ENCODE measurements around the gene TLL1. TPM values are rescaled to one million over a fixed set of nuclear protein-coding genes. Genes with fewer than 3 reads are reported as not detected.

Gene TLL1
- polyA plus RNA-seq, 3 donors = not detected

DNA sequence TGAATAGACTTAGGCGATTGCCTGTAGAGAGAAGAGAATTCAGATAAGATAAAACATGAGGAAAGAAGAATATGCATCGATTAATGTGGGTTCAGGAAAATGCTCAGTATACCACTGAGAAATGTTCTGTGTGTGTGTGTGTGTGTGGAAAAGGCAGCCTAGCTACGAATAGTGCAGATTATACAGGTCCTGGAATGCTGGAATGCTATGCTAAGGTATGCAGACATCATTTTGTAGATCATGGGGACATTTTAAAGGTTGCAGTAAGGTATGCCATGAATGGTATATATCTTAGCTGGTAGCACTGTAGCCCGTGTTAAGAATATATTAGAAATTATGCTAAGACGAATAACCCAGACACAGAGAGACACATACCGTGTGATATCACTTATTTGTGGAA is 267.9 kb downstream of the TLL1 start:
- Histone ChIP-seq H3K4me1 (ENCODE audit: control insufficient read depth in 1 of 2, insufficient read depth in 2 of 2, low read length in 2 of 2) (no peaks in the 10 kb centered on the region), H3K9ac (ENCODE audit: insufficient read depth, low read length, poor library complexity, severe bottlenecking) (no peak overlapping the region), H3K79me2 (ENCODE audit: insufficient read depth, low read length) (no peaks in the 10 kb centered on the region), H3K4me3 (replicated peaks in 1 of 3; ENCODE audit: low read depth in 2 of 3, low read length in 3 of 3) (no peak overlapping the region), H3K4me2 (replicated peaks; ENCODE audit: extremely low read depth, low read length, poor library complexity, severe bottlenecking) (no peak overlapping the region), H3K9me3 (replicated peaks in 1 of 2; ENCODE audit: control insufficient read depth in 1 of 2, insufficient read depth in 1 of 2, low read length in 2 of 2) (no peaks in the 10 kb centered on the region), H3K27ac (ENCODE audit: low read depth in 1 of 2, low read length in 2 of 2) (no peak overlapping the region), H3K27me3 (ENCODE audit: control insufficient read depth in 2 of 2, insufficient read depth in 2 of 2, low read length in 2 of 2) (no peaks in the 10 kb centered on the region), H3K36me3 (replicated peaks in 1 of 2; ENCODE audit: control insufficient read depth in 1 of 2, insufficient read depth in 2 of 2, low read length in 2 of 2) (no peaks in the 10 kb centered on the region), H4K20me1 (ENCODE audit: insufficient read depth, low read length) (no peaks in the 10 kb centered on the region), H2AFZ (ENCODE audit: insufficient read depth, low read depth, low read length, poor library complexity, severe bottlenecking) (no peak overlapping the region)
- Mint-ChIP-seq H3K9me3 (peaks cover 0 to 3% (median 0%) of the 10 kb centered on the region in 7 donors), H3K27ac (no peak overlapping the region), H3K27me3 (ENCODE audit: low read depth in 3 of 3) (peaks cover 0 to 2% (median 0%) of the 10 kb centered on the region in 3 donors), H3K4me1 (no peaks in the 10 kb centered on the region), H3K36me3 (no peaks in the 10 kb centered on the region), H3K4me3 (no peak overlapping the region)
- 97% methylated on average over 5 of the region's 6 CpGs for WGBS (ENCODE audit: insufficient coverage)
- DNase-seq = no peak
- TF ChIP-seq, protein P1, sequence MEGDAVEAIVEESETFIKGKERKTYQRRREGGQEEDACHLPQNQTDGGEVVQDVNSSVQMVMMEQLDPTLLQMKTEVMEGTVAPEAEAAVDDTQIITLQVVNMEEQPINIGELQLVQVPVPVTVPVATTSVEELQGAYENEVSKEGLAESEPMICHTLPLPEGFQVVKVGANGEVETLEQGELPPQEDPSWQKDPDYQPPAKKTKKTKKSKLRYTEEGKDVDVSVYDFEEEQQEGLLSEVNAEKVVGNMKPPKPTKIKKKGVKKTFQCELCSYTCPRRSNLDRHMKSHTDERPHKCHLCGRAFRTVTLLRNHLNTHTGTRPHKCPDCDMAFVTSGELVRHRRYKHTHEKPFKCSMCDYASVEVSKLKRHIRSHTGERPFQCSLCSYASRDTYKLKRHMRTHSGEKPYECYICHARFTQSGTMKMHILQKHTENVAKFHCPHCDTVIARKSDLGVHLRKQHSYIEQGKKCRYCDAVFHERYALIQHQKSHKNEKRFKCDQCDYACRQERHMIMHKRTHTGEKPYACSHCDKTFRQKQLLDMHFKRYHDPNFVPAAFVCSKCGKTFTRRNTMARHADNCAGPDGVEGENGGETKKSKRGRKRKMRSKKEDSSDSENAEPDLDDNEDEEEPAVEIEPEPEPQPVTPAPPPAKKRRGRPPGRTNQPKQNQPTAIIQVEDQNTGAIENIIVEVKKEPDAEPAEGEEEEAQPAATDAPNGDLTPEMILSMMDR (IDR thresholded peaks at IDR 0.05) = no peak
- intact Hi-C loops (cut with micrococcal nuclease) = no loop called here

DNA sequence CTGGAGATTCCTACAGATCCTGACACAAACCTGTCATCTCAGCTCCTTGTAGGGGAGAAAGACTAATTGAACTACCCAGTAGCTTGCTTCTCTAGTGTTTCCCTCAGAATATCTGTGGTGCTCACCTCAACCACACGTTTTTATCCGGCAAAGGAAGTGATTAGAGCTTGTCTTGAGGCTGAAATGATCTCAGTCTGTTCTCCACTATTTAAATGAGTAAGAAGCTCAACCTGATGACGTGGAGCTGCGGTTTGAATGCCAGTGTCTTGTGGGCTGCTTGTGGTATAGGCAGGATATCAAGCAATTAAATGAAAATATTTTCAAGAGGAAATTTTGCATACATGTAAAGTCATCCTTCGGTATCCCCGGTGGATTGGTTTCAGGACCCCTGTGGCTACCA is 270.2 kb downstream of the TLL1 start:
- Histone ChIP-seq H3K4me2 (replicated peaks; ENCODE audit: extremely low read depth, low read length, poor library complexity, severe bottlenecking) (no peak overlapping the region), H3K36me3 (replicated peaks in 1 of 2; ENCODE audit: control insufficient read depth in 1 of 2, insufficient read depth in 2 of 2, low read length in 2 of 2) (no peaks in the 10 kb centered on the region), H3K27me3 (ENCODE audit: control insufficient read depth in 2 of 2, insufficient read depth in 2 of 2, low read length in 2 of 2) (no peaks in the 10 kb centered on the region), H3K9ac (ENCODE audit: insufficient read depth, low read length, poor library complexity, severe bottlenecking) (no peak overlapping the region), H3K9me3 (replicated peaks in 1 of 2; ENCODE audit: control insufficient read depth in 1 of 2, insufficient read depth in 1 of 2, low read length in 2 of 2) (no peaks in the 10 kb centered on the region), H3K27ac (ENCODE audit: low read depth in 1 of 2, low read length in 2 of 2) (no peak overlapping the region), H4K20me1 (ENCODE audit: insufficient read depth, low read length) (no peaks in the 10 kb centered on the region), H2AFZ (ENCODE audit: insufficient read depth, low read depth, low read length, poor library complexity, severe bottlenecking) (no peak overlapping the region), H3K79me2 (ENCODE audit: insufficient read depth, low read length) (no peaks in the 10 kb centered on the region), H3K4me3 (replicated peaks in 1 of 3; ENCODE audit: low read depth in 2 of 3, low read length in 3 of 3) (no peak overlapping the region), H3K4me1 (ENCODE audit: control insufficient read depth in 1 of 2, insufficient read depth in 2 of 2, low read length in 2 of 2) (no peaks in the 10 kb centered on the region)
- intact Hi-C loops (cut with micrococcal nuclease) = no loop called here
- H3K9me3 Mint-ChIP-seq = no peaks in the 10 kb centered on the region
- H3K27me3 Mint-ChIP-seq (ENCODE audit: low read depth in 3 of 3) = peaks cover 0 to 2% (median 0%) of the 10 kb centered on the region in 3 donors
- no CpG with 5 or more reads among the region's 6 CpGs for WGBS (ENCODE audit: insufficient coverage)
- H3K36me3 Mint-ChIP-seq = no peaks in the 10 kb centered on the region
- no peak overlapping the region for H3K4me3 Mint-ChIP-seq
- no peak overlapping the region for H3K27ac Mint-ChIP-seq
- TF ChIP-seq, protein P1 (IDR thresholded peaks at IDR 0.05) = no peak
- no peaks in the 10 kb centered on the region for H3K4me1 Mint-ChIP-seq
- no peak for DNase-seq

Data from CD14-positive monocyte (primary cell).